HG03139 (cell line): Measurements from ENCODE around the gene NCAPG2.

Source experiments
- ATAC-seq: cut with Tn5 transposase; IDR thresholded peaks from one replicate; pipeline ENCODE4 v1.9.1; 2021; ENCODE audit not compliant: unreplicated experiment

NCAPG2 gene

DNA sequence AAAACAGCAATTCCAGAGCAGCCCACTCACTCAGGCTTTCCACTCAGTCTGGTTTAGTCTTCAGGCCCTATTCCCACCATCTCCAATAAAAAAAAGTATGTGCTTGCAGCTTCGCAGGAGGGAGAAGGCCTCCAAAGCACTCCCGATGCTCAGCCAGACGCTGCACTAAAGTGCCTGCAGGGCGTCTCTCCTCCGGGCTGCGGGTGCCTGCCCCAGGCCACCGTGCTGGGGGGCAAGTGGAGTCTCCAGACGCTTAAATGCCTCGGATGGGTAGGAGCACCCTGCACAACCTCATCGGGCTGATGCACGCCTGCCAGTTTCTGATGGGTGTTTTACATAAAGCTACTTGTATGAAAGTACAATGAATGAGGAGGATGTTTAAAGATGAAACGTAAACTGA lies 31.3 kb upstream of the NCAPG2 start:
- no peak for ATAC-seq

DNA sequence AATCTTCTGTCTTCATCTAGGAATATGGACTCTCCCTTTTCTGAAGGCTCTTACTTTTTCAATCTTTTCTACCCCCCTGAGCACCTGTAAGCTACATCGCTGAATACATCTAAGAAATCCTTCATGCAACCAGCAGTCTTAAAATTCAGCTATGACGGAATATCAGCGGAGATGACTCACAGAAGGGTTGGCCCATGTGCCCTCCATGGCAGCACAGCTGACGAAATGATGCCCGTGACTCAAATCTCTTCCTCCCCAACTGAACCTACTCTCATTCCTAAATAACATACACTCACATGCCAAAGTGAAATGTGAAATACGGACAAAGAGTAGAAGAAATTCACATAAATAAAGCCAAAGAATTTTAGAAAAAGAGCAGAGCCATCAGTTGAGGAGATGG lies 30.3 kb upstream of the NCAPG2 start:
- ATAC-seq = no peak

DNA sequence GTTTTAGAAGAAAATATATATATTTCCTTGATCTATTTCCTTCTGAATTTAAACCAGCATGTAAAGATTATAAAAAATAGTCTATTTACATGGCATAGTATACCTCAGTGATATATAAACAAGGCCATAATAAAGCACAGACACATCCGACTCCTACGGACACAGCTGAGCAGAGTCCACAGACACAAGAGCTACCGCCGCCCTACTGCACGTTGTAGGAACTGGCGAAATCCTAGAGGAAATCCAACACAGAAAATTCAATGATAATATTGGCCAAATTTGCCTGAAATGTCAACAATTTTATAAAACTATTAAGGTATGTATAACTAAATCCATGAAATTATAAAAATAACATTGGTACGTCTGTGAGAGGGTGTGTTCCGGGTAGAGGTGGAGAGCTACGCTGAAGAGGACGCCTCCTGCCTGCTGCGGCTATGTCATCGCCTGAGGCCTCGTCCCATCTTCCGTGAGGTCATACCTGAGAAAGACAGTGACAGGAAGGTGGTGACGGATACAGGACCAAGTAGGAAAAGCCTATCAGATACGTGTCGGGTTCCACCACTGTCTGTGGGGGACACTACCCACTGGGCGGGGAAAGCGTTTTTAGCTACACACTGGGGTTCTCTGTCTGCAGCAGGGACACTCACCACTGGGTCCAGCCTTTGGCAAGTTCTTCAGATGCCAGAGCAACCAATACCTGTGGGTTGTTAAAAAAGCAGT lies 29.3 kb upstream of the NCAPG2 start:
- no peak for ATAC-seq

DNA sequence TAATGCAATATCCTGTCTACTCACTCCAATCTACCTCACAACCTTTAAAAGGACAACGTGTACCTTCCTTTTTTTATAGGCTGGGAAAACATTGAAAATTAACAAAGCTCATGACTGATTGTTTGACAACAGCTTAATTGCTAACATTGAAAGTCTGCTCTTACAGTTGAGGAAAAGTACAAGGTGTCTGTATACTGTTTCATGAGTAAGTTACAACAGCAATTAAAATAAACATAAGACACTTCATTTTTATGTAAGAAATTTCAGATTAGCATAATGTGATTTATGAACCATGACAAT lies 28.6 kb upstream of the NCAPG2 start:
- no peak for ATAC-seq

DNA sequence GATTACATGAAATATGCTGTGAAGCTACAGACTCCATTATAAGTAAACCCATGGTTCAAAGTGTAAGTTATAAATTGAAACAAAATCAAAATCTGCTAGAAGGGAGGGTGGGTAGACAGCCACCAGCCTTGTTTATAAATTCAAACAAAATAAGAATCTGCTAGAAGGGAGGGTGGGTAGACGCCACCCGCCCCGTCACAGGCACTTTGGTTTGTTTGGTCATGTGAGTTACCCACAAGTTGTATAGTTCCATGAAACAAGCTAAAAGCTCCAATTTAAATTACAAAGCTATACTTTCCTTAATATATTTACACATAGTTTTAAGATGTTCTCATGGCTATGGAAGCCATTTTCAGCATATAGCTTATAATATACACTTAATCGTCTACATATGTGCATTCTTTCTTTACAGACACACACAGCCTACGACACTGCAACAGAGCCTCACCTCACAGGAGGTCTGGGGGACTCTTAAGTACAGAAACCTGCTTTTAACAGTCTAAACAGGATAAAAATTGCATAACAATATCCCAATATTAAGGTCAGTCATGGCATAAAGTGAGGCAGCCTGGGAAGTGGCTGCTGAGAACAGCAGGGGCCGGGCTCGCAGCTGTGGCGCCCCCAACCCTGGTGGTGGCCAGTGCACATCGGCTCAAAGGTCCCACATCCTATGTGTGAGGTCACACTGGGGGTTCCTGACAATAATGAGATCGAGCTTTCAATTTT lies 28.1 kb upstream of the NCAPG2 start:
- no peak for ATAC-seq

DNA sequence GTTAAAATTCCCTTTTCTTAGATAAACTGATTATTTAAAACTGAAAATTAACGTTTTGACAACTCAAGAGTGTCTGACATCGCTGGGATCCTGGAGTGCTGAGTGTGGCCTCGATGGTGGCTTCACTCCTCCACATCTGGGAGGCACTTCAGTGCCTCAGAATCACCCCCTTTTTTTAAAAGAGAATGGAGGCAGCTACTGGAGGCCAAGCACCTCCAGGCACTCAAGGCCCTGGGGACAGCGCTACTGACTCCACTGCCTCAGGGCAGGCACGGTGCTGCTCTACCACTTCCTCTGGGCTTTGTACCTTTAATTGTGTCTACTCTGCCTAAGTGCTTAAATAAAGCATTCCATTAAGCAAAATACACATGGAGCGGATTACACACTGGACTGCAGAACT lies 27.2 kb upstream of the NCAPG2 start:
- ATAC-seq = no peak

DNA sequence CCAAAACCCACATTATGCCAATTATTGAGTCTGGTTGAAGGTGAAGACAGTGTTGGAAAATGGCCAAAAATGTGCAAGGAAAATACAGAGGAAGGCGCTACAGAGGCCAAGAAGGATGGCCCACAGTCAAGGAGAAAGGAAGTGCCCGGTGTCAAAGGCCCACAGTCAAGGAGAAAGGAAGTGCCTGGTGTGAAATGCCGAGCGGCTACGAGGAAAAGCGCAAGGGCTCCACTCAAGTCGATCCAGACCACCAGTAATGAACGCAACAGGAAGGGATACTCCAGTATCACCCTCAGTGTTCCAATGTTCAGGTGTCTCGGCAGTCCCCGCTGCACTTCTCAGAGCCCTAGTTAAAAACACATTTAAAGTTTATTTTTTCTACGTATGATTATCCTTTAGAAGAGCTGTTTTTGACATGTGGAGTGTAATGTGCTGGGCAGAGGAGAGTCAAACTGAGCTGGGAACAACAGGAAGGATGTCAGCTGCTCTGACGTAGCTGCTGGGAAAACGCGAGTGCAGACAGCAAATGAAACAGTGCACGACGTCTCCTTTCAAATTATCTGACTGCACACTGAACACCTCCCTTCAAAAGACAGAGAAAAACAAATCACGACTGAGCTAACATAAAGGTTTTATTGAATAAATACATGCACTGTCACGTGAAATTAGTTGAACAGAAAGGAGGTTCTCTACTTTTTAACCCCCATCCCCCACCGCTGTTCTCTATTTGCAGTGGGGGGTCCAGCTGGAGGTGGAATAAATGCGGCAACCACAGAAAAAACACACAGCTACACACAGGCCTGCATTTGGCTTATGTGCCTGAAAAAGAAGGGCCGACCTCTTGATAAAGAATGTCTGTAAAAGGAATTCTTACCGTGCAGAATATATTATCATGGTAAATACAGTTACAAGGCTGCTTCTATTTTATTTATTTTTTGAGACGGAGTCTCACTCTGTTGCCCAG lies 26.1 kb upstream of the NCAPG2 start:
- no peak for ATAC-seq

DNA sequence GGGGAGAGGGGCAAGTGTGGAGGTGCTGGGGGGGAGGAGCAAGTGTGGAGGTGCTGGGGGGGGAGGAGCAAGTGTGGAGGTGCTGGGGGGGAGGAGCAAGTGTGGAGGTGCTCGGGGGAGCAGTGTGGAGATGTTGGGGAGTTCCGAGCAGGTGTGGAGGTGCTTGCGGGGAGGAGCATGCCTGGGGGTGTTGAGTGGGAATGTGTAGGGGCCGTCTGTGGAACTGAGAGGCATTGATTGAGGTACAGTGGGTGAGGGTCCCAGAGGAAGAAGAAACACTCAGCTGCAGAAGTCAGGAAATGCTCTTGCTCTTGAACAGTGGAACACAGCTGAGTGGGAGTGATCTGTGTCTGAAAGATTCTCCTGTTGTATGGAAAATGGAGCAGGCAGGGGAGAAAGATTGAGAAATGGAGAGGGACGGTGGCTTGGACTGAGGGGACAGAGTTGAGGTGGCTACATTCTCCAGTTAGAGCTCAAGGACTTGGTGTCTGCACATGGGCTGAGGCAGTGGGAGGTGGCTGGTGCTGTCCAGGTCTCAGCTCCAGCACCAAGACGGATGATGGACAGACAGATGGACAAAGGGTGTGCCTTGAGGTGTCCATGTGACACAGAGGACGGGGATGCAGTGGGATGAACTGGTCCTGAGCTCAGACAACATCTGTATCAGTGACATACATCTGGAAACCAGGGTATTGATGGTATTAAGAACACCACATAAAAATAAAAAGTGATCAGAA lies 25.2 kb upstream of the NCAPG2 start:
- ATAC-seq = no peak

DNA sequence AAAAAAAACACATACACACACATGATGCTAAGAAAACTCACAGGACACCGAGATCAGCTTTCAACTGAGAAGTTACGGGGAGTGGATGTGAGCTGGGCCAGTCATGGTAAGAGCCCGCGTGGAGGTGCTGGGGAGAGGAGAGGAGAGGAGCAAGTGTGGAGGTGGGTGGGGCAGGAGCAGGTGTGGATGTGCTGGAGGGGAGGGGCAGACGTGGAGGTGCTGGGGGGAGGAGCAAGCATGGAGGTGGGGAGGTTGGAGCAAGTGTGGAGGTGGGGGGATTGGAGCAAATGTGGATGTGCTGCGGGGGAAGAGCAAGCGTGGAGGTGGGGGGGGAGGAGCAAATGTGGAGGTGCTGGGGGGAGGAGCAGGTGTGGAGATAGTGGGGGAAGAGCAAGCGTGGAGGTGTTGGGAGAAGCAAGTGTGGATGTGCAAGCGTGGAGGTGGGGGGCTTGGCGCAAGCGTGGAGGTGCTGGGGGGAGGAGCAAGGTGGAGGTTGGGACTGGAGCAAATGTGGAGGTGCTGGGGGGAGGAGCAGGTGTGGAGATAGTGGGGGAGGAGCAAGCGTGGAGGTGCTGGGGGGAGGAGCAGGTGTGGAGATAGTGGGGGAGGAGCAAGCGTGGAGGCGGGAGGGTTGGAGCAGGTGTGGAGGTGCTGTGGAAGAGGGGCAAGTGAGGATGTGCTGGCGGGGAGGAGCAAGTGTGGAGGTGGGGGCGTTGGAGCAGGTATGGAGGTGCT lies 24.5 kb upstream of the NCAPG2 start:
- ATAC-seq = no peak

DNA sequence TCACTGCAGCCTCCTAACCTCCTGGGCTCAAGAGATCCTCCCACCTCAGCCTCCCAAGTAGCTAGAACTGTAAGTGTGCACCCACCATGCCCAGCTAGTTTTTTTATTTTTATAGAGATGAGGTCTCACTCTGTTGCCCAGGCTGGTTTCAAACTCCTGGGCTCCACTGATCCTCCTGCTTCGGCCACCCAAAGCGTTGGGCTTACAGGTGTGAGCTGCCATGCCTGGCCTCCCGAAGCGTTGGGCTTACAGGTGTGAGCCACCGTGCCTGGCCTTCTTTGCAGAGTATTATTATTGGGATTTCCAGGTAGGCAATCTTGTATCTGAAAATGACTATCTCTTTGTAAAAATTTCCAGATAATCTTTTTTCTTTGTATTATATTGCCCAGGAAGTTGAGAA lies 23.1 kb upstream of the NCAPG2 start:
- ATAC-seq = no peak

DNA sequence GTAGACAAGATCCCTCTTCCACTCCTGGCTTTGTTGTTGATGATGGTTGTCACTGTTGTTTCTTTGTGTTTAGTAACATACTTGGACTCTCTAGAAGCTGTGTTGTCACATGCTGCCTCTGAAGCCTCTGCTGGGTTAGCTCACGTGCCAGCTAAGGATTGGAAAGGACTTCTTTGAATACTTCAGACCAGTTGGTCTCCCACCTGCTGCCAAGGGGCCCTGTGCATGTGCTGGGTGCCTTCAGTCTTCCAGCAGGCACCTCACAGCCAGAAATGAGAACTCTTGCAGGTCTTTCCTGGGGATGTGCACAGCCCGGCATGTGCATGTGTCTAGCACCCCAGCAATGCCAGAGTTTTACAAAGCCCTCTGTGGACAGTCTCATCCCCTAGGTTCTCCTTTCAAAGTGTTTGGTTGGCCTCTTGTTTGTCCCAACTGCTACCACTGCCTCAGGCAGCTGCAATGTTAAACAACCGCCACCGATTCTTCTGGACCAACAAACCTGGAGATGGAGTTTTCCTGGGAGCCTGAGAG lies 21.7 kb upstream of the NCAPG2 start:
- no peak for ATAC-seq

DNA sequence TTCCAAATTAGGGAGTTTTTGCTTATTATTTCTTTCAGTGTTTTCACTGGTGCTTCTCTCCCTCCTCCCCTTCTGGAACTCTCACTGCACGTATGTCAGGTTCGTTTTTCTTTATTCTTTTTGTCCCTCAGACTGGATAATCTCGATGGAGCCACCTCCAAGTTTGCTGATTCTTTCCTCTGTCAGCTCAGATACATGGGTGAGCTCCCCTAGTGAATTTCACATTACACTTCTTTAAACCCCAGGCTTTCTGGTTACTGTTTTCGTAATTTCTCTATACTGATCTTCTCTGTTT lies 20.8 kb upstream of the NCAPG2 start:
- no peak for ATAC-seq

DNA sequence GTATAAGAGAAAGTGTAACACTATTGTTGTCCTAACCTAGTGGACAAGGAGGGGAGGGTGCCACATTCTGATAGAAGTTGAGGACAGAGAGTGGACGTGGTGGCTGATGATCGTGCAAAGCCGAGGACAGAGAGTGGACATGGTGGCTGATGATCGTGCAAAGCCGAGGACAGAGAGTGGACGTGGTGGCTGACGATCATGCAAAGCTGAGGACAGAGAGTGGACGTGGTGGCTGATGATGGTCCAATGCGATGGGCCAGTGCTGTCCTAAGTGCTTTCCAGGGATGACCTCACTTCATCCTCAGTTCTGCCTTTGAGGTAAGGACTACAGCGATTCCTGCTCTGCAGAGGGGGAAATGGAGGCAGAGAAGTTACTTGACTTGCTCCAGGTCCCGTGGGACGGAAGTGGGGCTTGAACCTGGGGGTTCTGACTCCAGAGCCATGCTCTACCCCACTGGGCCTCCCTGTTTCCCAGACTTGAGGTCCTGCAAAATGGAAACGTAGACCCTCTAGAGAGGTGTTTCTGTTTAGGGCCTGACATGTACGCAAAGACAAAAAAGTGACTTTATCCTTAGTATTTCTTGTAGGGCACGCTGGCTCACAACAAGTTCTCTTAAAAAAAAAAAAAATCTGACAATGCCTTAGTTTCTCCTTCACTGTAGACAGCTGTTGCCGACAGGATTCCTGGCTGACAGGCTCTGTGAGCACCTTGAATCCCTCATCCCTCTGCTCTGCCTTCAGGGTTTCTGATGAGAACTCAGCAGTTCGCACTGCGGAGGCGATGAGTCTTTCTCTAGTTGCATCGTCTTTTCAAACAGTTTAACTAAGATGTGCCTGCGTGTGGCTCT lies 20.3 kb upstream of the NCAPG2 start:
- ATAC-seq = no peak

DNA sequence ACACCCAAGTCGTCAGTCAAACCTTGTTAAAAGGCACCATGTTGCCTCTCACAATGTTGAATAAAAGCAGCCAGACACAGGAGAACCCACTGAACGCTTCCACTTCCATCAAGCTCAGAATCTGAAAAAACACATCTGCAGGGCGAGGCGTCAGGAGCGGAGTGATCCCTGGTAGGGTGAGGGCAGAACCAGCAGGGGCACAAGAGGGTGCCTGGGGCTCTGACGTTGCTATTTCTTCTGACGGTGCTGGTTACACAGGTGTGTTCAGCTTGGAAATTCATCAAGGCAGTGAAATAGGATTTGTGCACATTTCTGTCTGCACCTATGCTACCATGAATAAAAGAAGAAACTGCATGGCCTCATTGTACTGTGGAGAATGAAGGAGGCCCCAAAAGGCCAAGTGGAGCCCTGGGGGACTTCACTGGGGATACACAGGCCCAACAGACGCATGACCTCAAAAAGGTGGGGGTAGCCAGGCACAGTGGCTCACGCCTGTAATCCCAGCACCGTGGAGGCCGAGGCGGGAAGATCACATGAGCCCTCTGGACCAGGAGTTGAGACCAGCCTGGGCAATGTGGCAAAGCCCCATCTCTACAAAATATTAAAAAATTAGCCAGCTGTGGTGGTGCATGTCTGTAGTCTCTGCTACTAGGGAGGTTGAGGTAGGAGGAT lies 19.2 kb upstream of the NCAPG2 start:
- ATAC-seq = no peak

DNA sequence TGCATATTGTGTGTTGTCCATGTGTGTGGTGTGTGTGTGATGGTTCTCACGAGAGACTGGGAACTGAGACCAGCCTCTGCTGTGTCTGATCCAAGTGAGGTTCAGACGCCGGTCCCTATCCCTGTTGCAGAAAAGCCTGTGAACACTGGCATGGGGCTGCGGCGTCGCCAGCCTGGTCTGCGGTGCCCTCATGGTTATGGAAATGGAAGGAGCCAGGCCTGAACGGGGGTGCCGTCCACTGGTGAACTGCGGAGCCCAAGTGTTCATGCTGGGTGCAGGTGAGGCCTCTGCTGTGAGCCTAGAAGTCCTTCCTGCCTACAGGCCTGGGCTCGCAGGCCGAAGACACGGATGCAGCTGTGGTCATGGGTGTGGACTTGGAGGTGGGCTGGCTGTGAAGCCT lies 18.7 kb upstream of the NCAPG2 start:
- no peak for ATAC-seq

DNA sequence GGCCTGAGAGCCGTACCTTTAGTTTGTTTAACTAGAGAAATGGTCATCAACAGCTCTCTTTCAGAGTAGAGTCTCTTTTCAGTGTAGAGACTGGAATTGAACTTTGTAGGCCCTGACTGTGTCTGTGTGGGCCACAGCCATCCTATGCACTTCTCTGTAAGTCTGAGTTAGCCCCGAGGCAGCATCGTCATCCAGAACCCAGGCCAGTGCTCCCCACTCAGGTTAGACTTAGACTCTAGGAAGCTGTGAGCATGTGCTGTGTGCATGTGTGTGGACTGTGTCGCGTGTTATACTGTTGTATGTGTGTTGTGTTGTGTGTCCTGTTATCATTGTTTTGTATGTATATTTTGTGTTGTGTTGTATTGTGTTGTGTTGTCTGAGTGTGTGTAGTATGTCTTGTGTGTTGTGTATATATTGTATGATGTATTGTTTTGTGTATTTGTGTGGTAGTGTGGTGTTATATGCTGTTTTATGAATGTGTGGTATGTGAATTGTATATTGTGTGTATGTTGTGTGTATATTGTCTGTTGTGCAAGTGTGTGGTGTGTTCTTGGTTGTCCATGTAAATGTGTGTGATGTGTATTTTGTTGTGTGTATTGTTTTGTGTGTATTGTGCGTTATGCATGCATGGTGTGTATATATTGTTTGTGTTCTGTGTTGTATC lies 18.1 kb upstream of the NCAPG2 start:
- no peak for ATAC-seq

DNA sequence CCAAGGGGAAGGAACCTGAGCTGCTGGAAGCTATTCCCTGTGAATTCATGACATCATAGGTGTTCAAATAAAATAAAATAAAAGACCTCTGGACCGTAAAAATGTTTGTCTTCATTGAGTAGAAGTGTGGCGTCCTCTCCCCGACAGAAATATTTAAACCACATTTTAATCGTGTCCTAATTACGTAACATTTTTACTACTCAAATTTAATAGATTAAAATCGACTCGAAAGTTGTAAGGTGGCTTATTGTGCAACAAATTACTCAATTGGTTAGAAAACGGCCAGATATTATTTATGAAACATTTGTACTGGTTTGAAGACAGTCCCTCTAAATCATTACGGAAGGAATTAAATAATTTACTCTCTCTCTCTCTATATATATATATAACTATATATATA lies 15.5 kb upstream of the NCAPG2 start:
- no peak for ATAC-seq

DNA sequence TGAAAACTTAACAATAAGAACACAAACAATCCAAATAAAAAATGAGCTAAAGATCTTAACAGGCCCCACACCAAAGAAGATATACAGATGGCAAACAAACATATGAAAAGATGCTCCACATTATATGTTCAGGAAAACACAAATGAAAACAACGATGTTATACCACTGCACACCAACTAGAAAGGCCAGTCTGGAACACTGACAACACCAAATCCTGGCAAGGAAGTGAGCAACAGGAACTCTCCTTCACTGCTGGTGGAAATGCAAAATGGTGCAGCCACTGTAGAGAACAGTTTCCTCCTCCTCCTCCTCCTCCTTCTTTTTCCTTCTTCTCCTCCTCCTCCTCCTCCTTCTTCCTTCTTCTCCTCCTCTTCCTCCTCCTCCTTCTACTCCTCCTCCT lies 12.2 kb upstream of the NCAPG2 start:
- no peak for ATAC-seq
